ENCODE data around the gene PARVB.

The PARVB gene

DNA sequence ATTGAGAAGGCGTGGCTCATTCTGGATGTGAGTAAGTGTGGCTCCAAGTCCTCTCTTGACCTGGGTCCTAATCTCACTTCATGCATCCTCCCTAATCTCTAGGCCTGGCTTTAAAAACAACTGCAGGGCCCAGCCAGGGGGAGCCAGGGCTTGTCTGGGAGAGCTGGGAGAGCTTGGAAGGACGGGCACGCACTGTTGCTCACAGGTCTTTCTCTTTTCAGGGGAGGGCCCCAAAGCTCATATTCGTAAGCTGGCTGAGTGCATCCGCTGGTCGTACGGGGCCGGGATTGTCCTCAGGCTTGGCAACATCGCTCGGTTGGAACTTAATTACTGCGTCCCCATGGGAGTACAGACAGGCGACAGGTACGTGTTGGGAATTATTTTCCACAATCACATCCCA is 34.1 kb upstream of the PARVB start:
- H3K27me3 ChIP-seq = no peaks in the 10 kb centered on the region
- no peak overlapping the region for H3K4me3 ChIP-seq
- intact Hi-C loops (cut with DNase I; ENCODE audit: low total_unique reads) = no loop called here
- H3K36me3 ChIP-seq = peaks cover 53 to 88% (median 78%) of the 10 kb centered on the region in 3 donors
- TF ChIP-seq, protein P1, sequence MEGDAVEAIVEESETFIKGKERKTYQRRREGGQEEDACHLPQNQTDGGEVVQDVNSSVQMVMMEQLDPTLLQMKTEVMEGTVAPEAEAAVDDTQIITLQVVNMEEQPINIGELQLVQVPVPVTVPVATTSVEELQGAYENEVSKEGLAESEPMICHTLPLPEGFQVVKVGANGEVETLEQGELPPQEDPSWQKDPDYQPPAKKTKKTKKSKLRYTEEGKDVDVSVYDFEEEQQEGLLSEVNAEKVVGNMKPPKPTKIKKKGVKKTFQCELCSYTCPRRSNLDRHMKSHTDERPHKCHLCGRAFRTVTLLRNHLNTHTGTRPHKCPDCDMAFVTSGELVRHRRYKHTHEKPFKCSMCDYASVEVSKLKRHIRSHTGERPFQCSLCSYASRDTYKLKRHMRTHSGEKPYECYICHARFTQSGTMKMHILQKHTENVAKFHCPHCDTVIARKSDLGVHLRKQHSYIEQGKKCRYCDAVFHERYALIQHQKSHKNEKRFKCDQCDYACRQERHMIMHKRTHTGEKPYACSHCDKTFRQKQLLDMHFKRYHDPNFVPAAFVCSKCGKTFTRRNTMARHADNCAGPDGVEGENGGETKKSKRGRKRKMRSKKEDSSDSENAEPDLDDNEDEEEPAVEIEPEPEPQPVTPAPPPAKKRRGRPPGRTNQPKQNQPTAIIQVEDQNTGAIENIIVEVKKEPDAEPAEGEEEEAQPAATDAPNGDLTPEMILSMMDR (IDR thresholded peaks at IDR 0.05) = no peak
- no peak for DNase-seq
- H3K27ac ChIP-seq = no peak overlapping the region
- peaks cover 0 to 6% (median 0%) of the 10 kb centered on the region in 4 donors for H3K4me1 ChIP-seq
- H3K9me3 ChIP-seq = no peaks in the 10 kb centered on the region

DNA sequence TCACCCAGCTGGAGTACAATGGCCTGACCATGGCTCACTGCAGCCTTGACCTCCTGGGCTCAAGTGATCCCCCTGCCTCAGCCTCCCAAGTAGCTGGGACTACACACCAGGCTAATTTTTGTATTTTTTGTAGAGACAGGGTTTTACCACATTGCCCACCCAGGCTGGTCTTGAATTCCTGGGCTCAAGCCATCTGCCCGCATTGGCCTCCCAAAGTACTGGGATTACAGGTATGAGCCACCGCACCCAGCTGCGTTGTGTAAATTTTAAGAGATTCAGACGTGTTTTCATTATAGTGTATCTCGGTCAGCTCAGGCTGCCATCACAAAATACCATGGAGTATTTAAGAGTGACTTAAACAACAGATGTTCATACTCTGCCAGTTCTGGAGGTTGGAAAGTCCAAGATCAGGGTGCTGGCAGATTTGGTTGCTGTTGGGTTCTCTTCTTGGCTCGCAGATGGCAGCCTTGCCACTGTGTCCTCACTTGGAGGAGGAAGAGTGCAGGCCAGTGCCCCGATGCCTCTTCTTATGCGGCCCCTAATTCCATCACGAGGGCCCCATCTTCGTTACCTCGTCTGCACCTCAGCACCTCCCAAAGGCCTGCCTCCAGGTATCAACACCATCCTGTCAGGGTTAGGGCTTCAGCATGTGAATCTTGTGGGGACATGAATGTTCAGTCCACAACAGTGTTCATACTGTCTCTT is 32.6 kb upstream of the PARVB start:
- intact Hi-C loops (cut with DNase I; ENCODE audit: low total_unique reads) = loop anchor here (2.0 kb wide), 1 partner anchor 635 kb away; no protein-coding TSS in a partner anchor
- TF ChIP-seq, protein P1 (IDR thresholded peaks at IDR 0.05) = no peak
- H3K27me3 ChIP-seq = no peaks in the 10 kb centered on the region
- H3K27ac ChIP-seq = no peak overlapping the region
- no peaks in the 10 kb centered on the region for H3K9me3 ChIP-seq
- no peak overlapping the region for H3K4me3 ChIP-seq
- DNase-seq = no peak
- peaks cover 0 to 6% (median 0%) of the 10 kb centered on the region in 4 donors for H3K4me1 ChIP-seq
- peaks cover 60 to 90% (median 82%) of the 10 kb centered on the region in 3 donors for H3K36me3 ChIP-seq

DNA sequence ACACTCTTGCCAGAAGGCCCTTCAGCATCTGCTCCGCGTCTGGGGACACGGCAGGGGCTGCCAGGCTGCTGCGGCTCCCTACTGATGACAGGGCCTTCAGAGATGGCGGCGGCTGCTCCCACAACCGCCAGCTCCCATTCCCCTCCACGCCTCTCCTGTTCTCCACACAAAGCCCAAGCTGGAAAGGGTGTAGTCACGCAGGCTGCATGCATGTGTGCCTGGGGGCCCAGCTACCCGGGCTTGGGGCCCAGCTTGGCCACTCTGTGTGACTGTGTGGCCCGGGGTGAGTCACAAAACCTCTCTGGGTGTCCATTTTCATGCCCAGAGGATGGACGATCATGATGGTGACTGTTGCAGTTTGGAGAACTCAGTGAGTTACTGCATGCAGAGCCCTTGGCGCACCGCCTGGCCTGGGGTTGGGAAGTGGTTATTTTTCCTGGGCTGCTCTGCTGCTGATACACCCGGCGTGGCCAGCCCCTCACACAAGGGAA is 31.7 kb upstream of the PARVB start:
- no peak for DNase-seq
- Histone ChIP-seq H3K4me1 (peaks cover 0 to 6% (median 0%) of the 10 kb centered on the region in 4 donors), H3K27me3 (no peaks in the 10 kb centered on the region), H3K9me3 (no peaks in the 10 kb centered on the region), H3K4me3 (no peak overlapping the region), H3K27ac (no peak overlapping the region), H3K36me3 (peaks cover 66 to 90% (median 84%) of the 10 kb centered on the region in 3 donors)
- intact Hi-C loops (cut with DNase I; ENCODE audit: low total_unique reads) = loop anchor here (2.0 kb wide), 1 partner anchor 634 kb away; no protein-coding TSS in a partner anchor
- TF ChIP-seq, protein P1 (IDR thresholded peaks at IDR 0.05) = no peak

DNA sequence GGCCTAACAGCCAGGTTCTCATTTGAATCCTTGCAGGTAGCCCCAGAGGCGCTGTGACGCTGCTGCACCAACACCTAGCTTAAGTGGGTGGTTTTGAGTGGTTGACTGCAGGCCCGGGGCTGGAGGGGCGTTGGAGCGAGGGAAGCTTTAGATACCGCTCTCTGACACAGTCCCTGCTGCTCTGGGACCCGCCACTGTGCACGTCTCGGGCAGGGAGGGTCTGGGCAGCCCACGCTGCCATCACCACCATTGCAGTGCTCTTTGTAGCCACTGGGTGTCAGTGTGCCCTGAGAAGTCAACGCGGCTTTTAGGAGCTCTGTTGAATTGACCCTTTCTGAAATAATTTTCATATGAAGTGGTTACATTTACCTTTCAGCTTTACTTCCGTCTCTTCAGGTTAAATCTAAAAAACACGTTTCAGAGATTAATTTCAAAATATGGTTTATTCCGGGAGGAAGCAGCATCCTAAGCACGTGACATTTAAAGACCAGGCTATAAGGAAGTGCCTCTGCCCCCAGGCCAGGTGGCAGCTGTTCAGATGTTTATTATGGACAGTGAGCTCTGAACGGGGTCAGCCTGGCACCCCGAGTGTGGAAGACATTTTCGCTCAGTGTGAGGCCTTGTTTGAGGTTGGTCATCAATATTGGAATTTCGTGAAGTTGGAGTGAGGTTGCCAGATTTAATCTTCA is 30.9 kb upstream of the PARVB start:
- Histone ChIP-seq H3K27me3 (no peaks in the 10 kb centered on the region), H3K4me3 (no peak overlapping the region), H3K27ac (no peak overlapping the region), H3K36me3 (peaks cover 68 to 95% (median 91%) of the 10 kb centered on the region in 3 donors), H3K9me3 (no peaks in the 10 kb centered on the region), H3K4me1 (peaks cover 0 to 6% (median 0%) of the 10 kb centered on the region in 4 donors)
- intact Hi-C loops (cut with DNase I; ENCODE audit: low total_unique reads) = loop anchor here (2.0 kb wide), 1 partner anchor 634 kb away; no protein-coding TSS in a partner anchor
- TF ChIP-seq, protein P1 (IDR thresholded peaks at IDR 0.05) = peak; percentile 86 to 89
- DNase-seq = peak in 1 of 2 donors; percentile 32

DNA sequence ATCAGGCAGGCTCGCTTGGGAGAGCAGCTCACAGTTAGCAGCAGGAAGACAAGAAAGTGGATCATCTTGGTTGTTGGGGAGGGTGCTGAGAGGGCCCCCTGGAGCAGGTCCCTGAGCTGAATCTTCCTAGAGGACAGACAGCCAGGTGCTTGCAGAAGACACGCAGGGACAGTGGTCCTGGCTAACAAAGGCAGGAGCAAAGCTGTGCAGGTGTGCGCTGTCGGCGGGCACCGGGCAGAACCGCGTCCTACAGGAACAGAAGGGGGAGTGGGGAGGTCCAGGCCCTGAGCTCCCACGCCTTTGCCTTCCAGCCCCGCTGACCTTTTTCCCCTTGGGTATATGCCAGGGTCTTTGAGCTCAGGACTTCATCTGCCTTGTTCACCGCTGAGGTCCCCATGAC is 30.1 kb upstream of the PARVB start:
- DNase-seq = no peak
- H3K27ac ChIP-seq = no peak overlapping the region
- no peaks in the 10 kb centered on the region for H3K27me3 ChIP-seq
- intact Hi-C loops (cut with DNase I; ENCODE audit: low total_unique reads) = no loop called here
- H3K36me3 ChIP-seq = peaks cover 68 to 96% (median 91%) of the 10 kb centered on the region in 3 donors
- peaks cover 0 to 6% (median 0%) of the 10 kb centered on the region in 4 donors for H3K4me1 ChIP-seq
- TF ChIP-seq, protein P1 (IDR thresholded peaks at IDR 0.05) = no peak
- no peak overlapping the region for H3K4me3 ChIP-seq
- no peaks in the 10 kb centered on the region for H3K9me3 ChIP-seq
